GM12878 (cell line): ENCODE data around the gene DCAF15.

ENCODE experiments used
- ATF3 ChIP-seq: IDR thresholded peaks from 2 replicates; pipeline ENCODE4 v1.6.1; 2011; ENCODE audit warnings: low read depth, mild to moderate bottlenecking, low read length, moderate library complexity, borderline replicate concordance; ENCODE audit errors: extremely low read depth
- BMI1 ChIP-seq: fragments of 450-650 bp; IDR thresholded peaks from 2 replicates; pipeline ENCODE4 v1.6.1; 2016; ENCODE audit warnings: mild to moderate bottlenecking, moderate library complexity, borderline replicate concordance
- BRCA1 ChIP-seq: IDR thresholded peaks from 2 replicates; pipeline ENCODE4 v1.6.1; 2011; ENCODE audit warnings: low read depth, low read length, improper control_type of control experiment
- CTCF ChIP-seq, 3 experiments: IDR thresholded peaks in 2 of 3; conservative IDR thresholded peaks in 1 of 3; 2 replicates each; pipeline ENCODE4 v1.5.1; 2011; ENCODE audit warnings: low read depth in 3 of 3, low read length in 3 of 3, mild to moderate bottlenecking in 3 of 3, control low read depth in 2 of 3, moderate library complexity in 2 of 3, inconsistent platforms in 1 of 3, mixed read lengths in 1 of 3; ENCODE audit not compliant: control insufficient read depth in 2 of 3, insufficient read depth in 1 of 3; ENCODE audit errors: extremely low read depth in 1 of 3
- JUNB ChIP-seq: IDR thresholded peaks from 2 replicates; pipeline ENCODE4 v1.6.1; 2016; ENCODE audit warnings: antibody characterized with exemption, mild to moderate bottlenecking
- NFYB ChIP-seq: IDR thresholded peaks from 2 replicates; pipeline ENCODE4 v1.6.1; 2011; ENCODE audit warnings: low read depth, mild to moderate bottlenecking, low read length, improper control_type of control experiment, moderate library complexity; ENCODE audit not compliant: insufficient read depth
- ZNF274 ChIP-seq: IDR thresholded peaks from one replicate; pipeline ENCODE4 v1.8.0; 2011; ENCODE audit not compliant: insufficient read length, insufficient read depth

GRCh38 chr19:13923194-13923987, 28.9 kb upstream of the DCAF15 start:
- no peak for TF ChIP-seq CTCF (IDR thresholded peaks at IDR 0.05 in 2 of 3, conservative IDR thresholded peaks at IDR 0.05 in 1 of 3; ENCODE audit: control insufficient read depth in 2 of 3, extremely low read depth in 1 of 3, insufficient read depth in 1 of 3, low read depth in 3 of 3, low read length in 3 of 3)
- no peak for TF ChIP-seq BRCA1
- TF ChIP-seq ZNF274 = no peak
- TF ChIP-seq NFYB = no peak
- no peak for TF ChIP-seq JUNB
- TF ChIP-seq BMI1 = no peak
- no peak for TF ChIP-seq ATF3
